ENCODE data around the gene GON4L. TPM values are rescaled to one million over a fixed set of nuclear protein-coding genes. Genes with fewer than 3 reads are reported as not detected.
"Not testable (repeated sequence)": the region's sequence is repeated elsewhere in the genome, so short reads cannot be mapped to it uniquely, and the experiment has no call there.

Gene GON4L
- total and polyA plus RNA-seq, 5 donors from 2014 or later = 22.3 to 105 (median 27.9) TPM

GRCh38 chr1:155773221-155773620 is 83.8 kb downstream of the GON4L start:
- Histone ChIP-seq H3K36me3 (ENCODE audit: control insufficient read depth, insufficient read depth, low read length) (peaks cover 92% of the 10 kb centered on the region), H3K27ac (ENCODE audit: insufficient read depth, low read length, poor library complexity, severe bottlenecking) (no peak overlapping the region), H3K9me3 (ENCODE audit: control insufficient read depth in 2 of 2, low read length in 2 of 2) (no peaks in the 10 kb centered on the region), H3K4me1 (ENCODE audit: control insufficient read depth, insufficient read depth, low read length, poor library complexity, severe bottlenecking) (no peaks in the 10 kb centered on the region), H3K4me3 (ENCODE audit: low read depth, low read length) (no peak overlapping the region), H3K27me3 (ENCODE audit: control insufficient read depth, insufficient read depth, low read length) (no peaks in the 10 kb centered on the region)
- Mint-ChIP-seq H3K36me3 (peaks cover 72% of the 10 kb centered on the region), H3K9me3 (no peaks in the 10 kb centered on the region), H3K4me3 (no peak overlapping the region), H3K27me3 (no peaks in the 10 kb centered on the region), H3K27ac (no peak overlapping the region), H3K4me1 (peaks cover 0 to 7% (median 4%) of the 10 kb centered on the region in 4 donors)
- DNase-seq = no peak
- ATAC-seq (ENCODE audit: low read depth in 2 of 2) = no peak

GRCh38 chr1:155769257-155769656 is 87.8 kb downstream of the GON4L start:
- Mint-ChIP-seq H3K9me3 (no peaks in the 10 kb centered on the region), H3K27ac (no peak overlapping the region)
- ATAC-seq (ENCODE audit: low read depth in 2 of 2) = no peak

GRCh38 chr1:155767399-155767989 is 89.5 kb downstream of the GON4L start:
- not testable (repeated sequence) for H3K9me3 Mint-ChIP-seq; H3K4me3 ChIP-seq (ENCODE audit: low read depth, low read length); DNase-seq; H3K27ac ChIP-seq (ENCODE audit: insufficient read depth, low read length, poor library complexity, severe bottlenecking); ATAC-seq (ENCODE audit: low read depth in 2 of 2); H3K4me3 Mint-ChIP-seq; H3K27me3 ChIP-seq (ENCODE audit: control insufficient read depth, insufficient read depth, low read length); H3K9me3 ChIP-seq (ENCODE audit: control insufficient read depth in 2 of 2, low read length in 2 of 2); H3K27me3 Mint-ChIP-seq; H3K4me1 ChIP-seq (ENCODE audit: control insufficient read depth, insufficient read depth, low read length, poor library complexity, severe bottlenecking); H3K4me1 Mint-ChIP-seq
- peak overlapping the region in 1 of 3 donors; percentile 13 for H3K27ac Mint-ChIP-seq
- H3K36me3 ChIP-seq (ENCODE audit: control insufficient read depth, insufficient read depth, low read length) = peaks cover 86% of the 10 kb centered on the region
- peaks cover 53% of the 10 kb centered on the region for H3K36me3 Mint-ChIP-seq

More at GRCh38 chr1:155769257-155769656, 87.8 kb downstream of the GON4L start:
- Mint-ChIP-seq H3K4me1 (no peaks in the 10 kb centered on the region), H3K36me3 (peaks cover 63% of the 10 kb centered on the region), H3K27me3 (no peaks in the 10 kb centered on the region), H3K4me3 (no peak overlapping the region)
- H3K4me3 ChIP-seq (ENCODE audit: low read depth, low read length) = no peak overlapping the region
- H3K9me3 ChIP-seq (ENCODE audit: control insufficient read depth in 2 of 2, low read length in 2 of 2) = no peaks in the 10 kb centered on the region
- H3K27me3 ChIP-seq (ENCODE audit: control insufficient read depth, insufficient read depth, low read length) = no peaks in the 10 kb centered on the region
- peaks cover 89% of the 10 kb centered on the region for H3K36me3 ChIP-seq (ENCODE audit: control insufficient read depth, insufficient read depth, low read length)
- DNase-seq = no peak
- no peaks in the 10 kb centered on the region for H3K4me1 ChIP-seq (ENCODE audit: control insufficient read depth, insufficient read depth, low read length, poor library complexity, severe bottlenecking)
- H3K27ac ChIP-seq (ENCODE audit: insufficient read depth, low read length, poor library complexity, severe bottlenecking) = no peak overlapping the region

GRCh38 chr1:155763989-155764388 is 93.0 kb downstream of the GON4L start:
- peaks cover 55% of the 10 kb centered on the region for H3K36me3 Mint-ChIP-seq
- H3K4me3 Mint-ChIP-seq; H3K27me3 ChIP-seq (ENCODE audit: control insufficient read depth, insufficient read depth, low read length); H3K9me3 ChIP-seq (ENCODE audit: control insufficient read depth in 2 of 2, low read length in 2 of 2); H3K9me3 Mint-ChIP-seq; H3K27ac Mint-ChIP-seq; H3K4me1 Mint-ChIP-seq; ATAC-seq (ENCODE audit: low read depth in 2 of 2); DNase-seq; H3K27me3 Mint-ChIP-seq; H3K4me1 ChIP-seq (ENCODE audit: control insufficient read depth, insufficient read depth, low read length, poor library complexity, severe bottlenecking); H3K4me3 ChIP-seq (ENCODE audit: low read depth, low read length); H3K27ac ChIP-seq (ENCODE audit: insufficient read depth, low read length, poor library complexity, severe bottlenecking): not testable (repeated sequence)
- H3K36me3 ChIP-seq (ENCODE audit: control insufficient read depth, insufficient read depth, low read length) = peaks cover 78% of the 10 kb centered on the region

GRCh38 chr1:155763090-155763815 is 93.8 kb downstream of the GON4L start:
- H3K4me1 Mint-ChIP-seq; H3K27ac ChIP-seq (ENCODE audit: insufficient read depth, low read length, poor library complexity, severe bottlenecking); H3K4me3 Mint-ChIP-seq; ATAC-seq (ENCODE audit: low read depth in 2 of 2); H3K4me3 ChIP-seq (ENCODE audit: low read depth, low read length); H3K27me3 ChIP-seq (ENCODE audit: control insufficient read depth, insufficient read depth, low read length); DNase-seq; H3K4me1 ChIP-seq (ENCODE audit: control insufficient read depth, insufficient read depth, low read length, poor library complexity, severe bottlenecking); H3K9me3 Mint-ChIP-seq; H3K27me3 Mint-ChIP-seq; H3K9me3 ChIP-seq (ENCODE audit: control insufficient read depth in 2 of 2, low read length in 2 of 2): not testable (repeated sequence)
- Mint-ChIP-seq H3K27ac (peak overlapping the region in 1 of 3 donors; percentile 84), H3K36me3 (peaks cover 51% of the 10 kb centered on the region)
- H3K36me3 ChIP-seq (ENCODE audit: control insufficient read depth, insufficient read depth, low read length) = peaks cover 77% of the 10 kb centered on the region

GRCh38 chr1:155761736-155762405 is 95.1 kb downstream of the GON4L start:
- no peaks in the 10 kb centered on the region for H3K9me3 Mint-ChIP-seq
- Histone ChIP-seq H3K27me3 (ENCODE audit: control insufficient read depth, insufficient read depth, low read length) (no peaks in the 10 kb centered on the region), H3K36me3 (ENCODE audit: control insufficient read depth, insufficient read depth, low read length) (peaks cover 74% of the 10 kb centered on the region), H3K4me3 (ENCODE audit: low read depth, low read length) (no peak overlapping the region), H3K9me3 (ENCODE audit: control insufficient read depth in 2 of 2, low read length in 2 of 2) (no peaks in the 10 kb centered on the region), H3K4me1 (ENCODE audit: control insufficient read depth, insufficient read depth, low read length, poor library complexity, severe bottlenecking) (no peaks in the 10 kb centered on the region), H3K27ac (ENCODE audit: insufficient read depth, low read length, poor library complexity, severe bottlenecking) (no peak overlapping the region)
- no peak overlapping the region for H3K4me3 Mint-ChIP-seq
- H3K27ac Mint-ChIP-seq = peak overlapping the region in 1 of 3 donors; percentile 60
- H3K36me3 Mint-ChIP-seq = peaks cover 58% of the 10 kb centered on the region
- DNase-seq = no peak
- H3K27me3 Mint-ChIP-seq = no peaks in the 10 kb centered on the region
- no peak for ATAC-seq (ENCODE audit: low read depth in 2 of 2)
- peaks cover 0 to 5% (median 2%) of the 10 kb centered on the region in 4 donors for H3K4me1 Mint-ChIP-seq

GRCh38 chr1:155760751-155761475 is 96.1 kb downstream of the GON4L start:
- Histone ChIP-seq H3K36me3 (ENCODE audit: control insufficient read depth, insufficient read depth, low read length) (peaks cover 75% of the 10 kb centered on the region), H3K27ac (ENCODE audit: insufficient read depth, low read length, poor library complexity, severe bottlenecking) (no peak overlapping the region), H3K4me1 (ENCODE audit: control insufficient read depth, insufficient read depth, low read length, poor library complexity, severe bottlenecking) (no peaks in the 10 kb centered on the region), H3K9me3 (ENCODE audit: control insufficient read depth in 2 of 2, low read length in 2 of 2) (no peaks in the 10 kb centered on the region), H3K27me3 (ENCODE audit: control insufficient read depth, insufficient read depth, low read length) (no peaks in the 10 kb centered on the region), H3K4me3 (ENCODE audit: low read depth, low read length) (no peak overlapping the region)
- peaks cover 0 to 5% (median 2%) of the 10 kb centered on the region in 4 donors for H3K4me1 Mint-ChIP-seq
- H3K27ac Mint-ChIP-seq = peak overlapping the region in 1 of 3 donors; percentile 47
- ATAC-seq (ENCODE audit: low read depth in 2 of 2) (no peak), DNase-seq (no peak)
- peaks cover 57% of the 10 kb centered on the region for H3K36me3 Mint-ChIP-seq
- no peaks in the 10 kb centered on the region for H3K27me3 Mint-ChIP-seq
- no peaks in the 10 kb centered on the region for H3K9me3 Mint-ChIP-seq
- no peak overlapping the region for H3K4me3 Mint-ChIP-seq

Measured in CD4-positive, CD25-positive, alpha-beta regulatory T cell (primary cell).